GM18517 (cell line): ENCODE measurements around the gene KLK1.
"Not testable (repeated sequence)": the region's sequence is repeated elsewhere in the genome, so short reads cannot be mapped to it uniquely, and the experiment has no call there.

Source experiments
- ATAC-seq: cut with Tn5 transposase; IDR thresholded peaks from one replicate; pipeline ENCODE4 v1.9.1; 2021; ENCODE audit warnings: mild to moderate bottlenecking, moderate library complexity; ENCODE audit not compliant: unreplicated experiment

Gene KLK1

DNA sequence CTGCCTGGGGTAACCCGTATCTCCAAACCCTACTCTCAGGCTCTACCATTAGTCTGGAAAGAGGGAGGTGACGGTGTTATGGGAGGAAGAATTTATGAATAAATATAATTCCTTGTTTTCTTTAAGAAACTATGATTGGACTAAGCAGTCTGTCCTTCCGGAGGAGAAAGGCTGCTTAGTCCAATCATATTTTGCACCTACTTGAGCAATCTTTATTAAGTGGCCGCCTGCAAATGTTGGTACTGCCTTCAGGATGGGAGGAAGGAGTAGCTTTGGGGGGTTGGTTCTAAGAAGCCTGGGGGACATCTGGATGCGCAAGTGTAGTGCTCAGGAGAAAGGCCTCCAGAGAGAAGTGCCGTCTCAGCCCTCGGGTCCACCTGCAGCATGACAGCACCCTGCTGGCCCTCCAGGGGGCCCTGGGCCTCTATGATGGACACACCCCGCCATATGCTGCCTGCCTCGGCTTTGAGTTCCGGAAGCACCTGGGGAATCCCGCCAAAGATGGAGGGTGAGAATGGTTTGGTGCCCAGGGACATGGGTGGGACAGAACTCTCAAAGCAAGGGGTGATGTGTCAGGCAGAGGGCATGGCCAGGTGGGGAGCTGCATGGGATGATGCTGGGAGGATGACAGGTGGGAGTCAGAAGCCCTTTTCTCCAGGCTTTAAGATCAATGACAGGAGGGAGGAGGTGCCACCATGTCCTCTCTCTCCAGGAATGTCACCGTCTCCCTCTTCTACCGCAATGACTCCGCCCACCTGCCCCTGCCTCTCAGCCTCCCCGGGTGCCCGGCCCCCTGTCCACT is 29.3 kb downstream of the KLK1 start:
- ATAC-seq: no peak

GRCh38 chr19:50793558-50794065 is 30.0 kb downstream of the KLK1 start:
- ATAC-seq: no peak

GRCh38 chr19:50792272-50793250 is 31.0 kb downstream of the KLK1 start:
- ATAC-seq: no peak

- no peak for ATAC-seq
Measured at GRCh38 chr19:50791594-50792271, 31.9 kb downstream of the KLK1 start.

GRCh38 chr19:50790922-50791467 is 32.6 kb downstream of the KLK1 start:
- ATAC-seq: no peak

DNA sequence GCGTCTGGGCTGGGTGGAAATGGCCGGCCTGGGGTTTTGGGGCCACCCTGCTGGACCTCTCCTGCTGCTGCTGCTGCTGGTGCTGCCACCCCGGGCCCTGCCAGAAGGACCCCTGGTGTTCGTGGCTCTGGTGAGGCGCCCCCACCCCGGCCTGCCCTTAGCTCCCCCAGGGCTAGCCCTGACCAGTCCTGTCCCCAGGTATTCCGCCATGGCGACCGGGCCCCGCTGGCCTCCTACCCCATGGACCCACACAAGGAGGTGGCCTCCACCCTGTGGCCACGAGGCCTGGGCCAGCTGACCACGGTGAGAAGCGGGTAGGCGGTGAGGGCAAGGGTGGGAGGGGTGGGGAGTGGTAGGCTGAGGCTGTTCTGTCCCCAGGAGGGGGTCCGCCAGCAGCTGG is 33.2 kb downstream of the KLK1 start, which contains the start of gene ACP4:
ACP4 (plus strand) TSS at position 20 of the 400 bp plus-strand sequence; CDS start at position 20, 0 bp downstream.
- ATAC-seq: no peak

DNA sequence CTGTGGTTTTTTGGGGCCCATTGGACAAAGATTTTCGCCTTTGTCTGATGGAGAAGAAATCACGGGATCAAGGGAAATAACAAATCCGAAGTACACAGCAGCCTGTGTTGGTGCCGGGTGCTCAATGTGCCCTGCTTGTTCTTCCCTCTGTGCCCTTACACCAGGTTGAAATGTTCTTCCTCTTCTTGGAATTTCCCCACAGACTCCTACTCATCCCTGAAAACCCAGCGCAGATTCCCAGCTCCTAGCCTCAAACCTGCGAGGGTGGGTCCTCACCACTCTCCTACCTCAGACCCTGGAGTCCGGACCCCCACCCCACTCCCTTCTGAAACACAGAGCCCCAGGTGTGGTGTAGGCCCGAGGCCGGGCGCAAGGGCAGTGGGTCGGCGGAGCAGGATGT is 38.3 kb downstream of the KLK1 start:
- no peak for ATAC-seq

DNA sequence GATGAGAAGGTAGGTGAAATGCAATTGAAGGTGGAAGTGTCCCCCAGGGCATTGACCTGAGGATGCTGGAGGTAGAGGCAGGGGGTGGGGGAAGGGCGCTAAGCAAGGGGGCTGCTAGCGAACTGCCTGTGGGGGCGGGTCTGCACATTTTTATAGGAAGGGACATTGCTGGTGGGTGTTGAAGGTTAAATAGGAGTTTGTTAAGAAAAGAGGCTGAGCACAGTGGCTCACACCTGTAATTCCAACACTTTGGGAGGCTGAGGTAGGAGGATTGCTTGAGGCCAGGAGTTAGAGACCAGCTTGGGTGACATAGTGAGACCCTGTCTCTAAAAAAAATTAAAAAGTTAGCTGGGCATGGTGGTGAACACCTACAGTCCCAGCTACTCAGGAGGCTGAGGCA is 38.9 kb downstream of the KLK1 start:
- ATAC-seq: no peak

- ATAC-seq: not testable (repeated sequence)
Measured at GRCh38 chr19:50783848-50784152, 39.8 kb downstream of the KLK1 start.

GRCh38 chr19:50780753-50781435 is 42.7 kb downstream of the KLK1 start:
- ATAC-seq: no peak

DNA sequence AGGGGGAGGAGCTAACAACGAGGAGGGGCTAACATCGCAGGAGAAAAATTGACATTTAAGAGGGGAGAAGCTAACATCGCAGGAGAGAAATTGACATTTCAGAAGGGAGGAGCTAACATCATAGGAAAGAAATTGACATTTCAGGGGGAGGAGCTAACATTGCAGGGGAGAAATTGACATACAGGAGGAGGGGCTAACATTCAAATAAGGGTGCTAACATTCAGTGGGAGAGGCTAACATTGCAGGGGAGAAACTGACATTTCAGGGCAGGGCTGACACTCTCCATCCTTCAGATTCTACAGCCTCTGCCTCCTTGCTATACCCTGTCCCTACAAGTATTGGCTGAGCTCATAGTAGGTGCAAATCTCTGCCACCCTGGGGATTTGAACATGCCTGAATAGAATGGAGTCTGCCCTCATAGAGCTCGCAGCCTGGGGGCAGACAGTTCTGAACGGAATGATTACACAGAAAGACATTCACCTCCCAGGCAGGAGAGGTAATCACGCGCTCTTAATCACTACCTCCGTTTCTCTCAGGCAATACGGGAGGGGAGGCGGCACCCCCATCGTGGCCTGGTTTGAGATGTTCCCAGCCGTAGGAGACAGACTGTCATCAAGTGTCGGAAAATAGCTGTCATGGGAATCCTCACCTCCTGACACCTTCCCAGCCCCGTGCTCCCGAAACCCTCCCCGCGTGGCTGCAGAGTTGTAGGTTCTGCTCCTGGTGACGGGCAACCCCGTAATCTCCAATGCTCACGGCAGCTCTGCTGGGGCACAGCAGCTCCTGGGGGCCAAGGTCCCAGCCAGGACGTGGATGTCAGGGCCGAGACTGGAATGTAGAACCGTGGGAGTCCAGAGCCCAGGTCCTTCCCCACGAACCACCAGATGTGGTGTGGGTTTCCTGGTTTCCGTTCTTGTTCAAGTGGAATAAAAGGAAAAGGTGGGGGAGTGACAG is 43.8 kb downstream of the KLK1 start:
- no peak for ATAC-seq

DNA sequence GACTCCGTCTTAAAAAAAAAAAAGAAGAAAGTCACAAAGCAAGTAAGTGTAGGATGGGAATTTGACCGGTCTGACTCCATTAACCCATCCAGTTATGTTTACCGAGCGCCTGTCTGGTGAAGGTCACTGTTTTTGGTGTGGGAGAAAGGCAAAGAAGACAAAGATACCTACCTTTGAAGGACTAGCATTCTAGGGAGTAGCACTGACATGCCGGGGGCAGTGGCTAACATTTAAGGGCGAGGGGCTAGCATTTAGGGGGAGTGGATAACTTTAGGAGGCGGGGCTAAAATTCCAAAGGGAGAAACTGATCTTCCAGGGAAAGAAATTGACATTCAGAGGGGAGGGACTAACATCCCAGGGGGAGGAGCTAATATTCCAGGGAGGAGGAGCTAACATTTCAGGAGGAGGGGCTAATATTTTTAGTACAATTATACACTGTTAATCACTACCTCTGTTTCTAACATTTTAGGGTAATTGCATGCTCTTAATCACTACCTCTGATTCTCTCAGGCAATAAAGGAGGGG is 44.6 kb downstream of the KLK1 start:
- no peak for ATAC-seq

DNA sequence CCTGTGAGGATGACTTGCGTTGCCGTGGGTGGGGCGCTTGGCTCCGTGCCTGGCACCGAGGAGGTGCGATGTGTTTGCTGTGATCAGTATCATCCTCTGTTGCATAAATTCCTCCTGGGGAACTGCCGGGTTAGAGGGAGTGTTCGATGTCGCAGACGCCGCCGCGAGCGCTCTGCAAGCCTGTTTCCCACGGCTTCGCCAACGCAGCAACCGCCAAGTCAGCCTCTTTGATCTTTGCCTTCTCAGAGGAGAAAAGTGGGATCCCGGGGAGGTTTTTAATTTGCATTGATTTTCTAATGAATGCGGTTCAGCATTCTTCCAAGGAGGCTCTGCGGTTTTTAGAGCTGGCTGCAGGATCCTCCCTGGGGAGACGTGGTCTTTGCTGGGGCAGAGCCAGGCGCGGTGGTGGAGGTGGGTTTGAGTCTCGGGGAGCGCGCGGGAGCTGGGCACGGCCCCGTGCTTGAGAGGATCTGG is 45.7 kb downstream of the KLK1 start:
- no peak for ATAC-seq

- no peak for ATAC-seq
Measured at GRCh38 chr19:50777261-50777660, 46.3 kb downstream of the KLK1 start.

DNA sequence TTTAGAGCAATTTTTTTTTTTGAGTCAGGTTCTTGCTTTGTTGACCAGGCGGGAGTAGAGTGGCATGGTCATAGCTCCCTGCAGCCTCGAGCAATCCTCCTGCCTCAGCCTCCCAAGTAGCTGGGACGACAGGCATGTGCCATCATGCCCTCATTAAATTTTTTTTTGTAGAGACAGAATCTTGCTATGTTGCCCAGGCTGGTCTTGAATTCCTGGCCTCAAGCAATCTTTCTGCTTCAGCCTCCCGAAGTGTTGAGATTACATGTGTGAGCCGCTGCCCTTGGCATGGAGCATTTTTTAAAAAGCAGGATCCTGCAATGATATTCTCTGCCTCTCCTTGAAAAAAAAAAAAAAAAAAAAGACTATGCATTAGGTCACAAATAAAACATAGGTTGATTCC is 47.5 kb downstream of the KLK1 start:
- ATAC-seq: no peak

GRCh38 chr19:50773454-50773853 is 50.1 kb downstream of the KLK1 start:
- not testable (repeated sequence) for ATAC-seq

- ATAC-seq: not testable (repeated sequence)
Measured at GRCh38 chr19:50772912-50773311, 50.7 kb downstream of the KLK1 start.

DNA sequence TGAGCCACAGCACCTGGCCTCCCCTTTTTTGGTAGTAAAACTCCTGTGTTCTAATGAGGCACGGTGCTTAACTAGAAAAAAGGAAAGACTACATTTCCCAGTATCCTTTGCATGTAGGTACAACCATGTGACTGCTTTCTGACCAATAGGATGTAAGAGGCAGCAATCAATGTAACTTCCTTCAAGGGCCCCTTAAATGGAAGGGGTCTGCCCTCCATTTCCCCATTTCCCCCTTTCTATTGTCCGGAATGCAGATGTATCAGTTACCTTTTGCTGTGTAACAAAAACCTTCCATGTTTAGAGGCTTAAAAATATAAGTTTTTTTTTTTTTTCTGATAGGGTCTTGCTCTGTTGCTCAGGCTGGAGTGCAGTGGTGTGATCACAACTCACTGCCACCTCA is 51.1 kb downstream of the KLK1 start:
- ATAC-seq: no peak

DNA sequence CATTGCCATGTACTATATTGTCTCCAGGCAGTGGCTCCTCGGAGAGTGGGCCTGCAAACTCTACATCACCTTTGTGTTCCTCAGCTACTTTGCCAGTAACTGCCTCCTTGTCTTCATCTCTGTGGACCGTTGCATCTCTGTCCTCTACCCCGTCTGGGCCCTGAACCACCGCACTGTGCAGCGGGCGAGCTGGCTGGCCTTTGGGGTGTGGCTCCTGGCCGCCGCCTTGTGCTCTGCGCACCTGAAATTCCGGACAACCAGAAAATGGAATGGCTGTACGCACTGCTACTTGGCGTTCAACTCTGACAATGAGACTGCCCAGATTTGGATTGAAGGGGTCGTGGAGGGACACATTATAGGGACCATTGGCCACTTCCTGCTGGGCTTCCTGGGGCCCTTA is 52.7 kb downstream of the KLK1 start:
- no peak for ATAC-seq
